Kidney (tissue), 14 donors: ENCODE data around the gene SLC15A1. TPM values are rescaled to one million over a fixed set of nuclear protein-coding genes. Genes with fewer than 3 reads are reported as not detected.

Source experiments
- DNase-seq, 5 donors: peaks; one replicate each; pipeline ENCODE4 v3.0.0-alpha.2; 2013 to 2020
- FAIRE-seq: peaks from 2 replicates; lab custom pipeline; 2012; peaks lifted over from hg19 to GRCh38; lab: Jason Lieb, UNC
- H3K27ac ChIP-seq, 2 donors: one replicate each; pipeline ENCODE4 v1.7.0; 2013; ENCODE audit warnings: low read depth in 2 of 2, low read length in 2 of 2, inconsistent platforms in 1 of 2
- H3K27me3 ChIP-seq: one replicate; pipeline ENCODE4 v1.7.1; 2013; ENCODE audit warnings: low read length, inconsistent platforms; ENCODE audit not compliant: control insufficient read depth, insufficient read depth
- H3K36me3 ChIP-seq, 3 donors: one replicate each; pipeline versions ENCODE4 v1.7.0 to v1.7.1; 2013; ENCODE audit warnings: low read length in 3 of 3, control low read depth in 1 of 3, inconsistent platforms in 1 of 3; ENCODE audit not compliant: insufficient read depth in 3 of 3, control insufficient read depth in 2 of 3
- H3K4me1 ChIP-seq, 3 donors: one replicate each; pipeline versions ENCODE4 v1.7.0 to v1.7.1; 2013; ENCODE audit warnings: low read length in 3 of 3, inconsistent platforms in 1 of 3, low read depth in 1 of 3; ENCODE audit not compliant: control insufficient read depth in 2 of 3, insufficient read depth in 2 of 3
- H3K4me3 ChIP-seq, 3 donors: one replicate each; pipeline versions ENCODE4 v1.7.0 to v1.8.1; 2013; ENCODE audit warnings: low read length in 3 of 3, control low read depth in 1 of 3, inconsistent platforms in 1 of 3
- H3K9ac ChIP-seq, 3 donors: one replicate each; pipeline versions ENCODE4 v1.7.0 to v1.7.1; 2013; ENCODE audit warnings: low read length in 3 of 3, control low read depth in 1 of 3, inconsistent platforms in 1 of 3
- H3K9me3 ChIP-seq, 3 donors: one replicate each; pipeline versions ENCODE4 v1.7.0 to v1.7.1; 2013; ENCODE audit warnings: low read length in 3 of 3, control low read depth in 1 of 3, inconsistent platforms in 1 of 3; ENCODE audit not compliant: control insufficient read depth in 2 of 3, insufficient read depth in 1 of 3
- CTCF ChIP-seq: IDR thresholded peaks from 3 replicates; pipeline ENCODE4 v1.5.1; 2012; ENCODE audit warnings: mild to moderate bottlenecking, moderate library complexity, borderline replicate concordance; ENCODE audit not compliant: insufficient read depth; ENCODE audit errors: extremely low read depth
- intact Hi-C: fragments of 100-400 bp; cut with DNase I; formaldehyde crosslinking; loops from one replicate; pipeline ENCODE4 v1.11.1; 2022
- polyA plus RNA-seq: library from polyadenylated mRNA; stranded (reverse); fragments of 350-450 nt; fragmentation: Illumina TruSeq; extraction: RNeasy Lipid Tissue Mini Kit (QIAGEN cat#74804); gene quantifications from one replicate; pipeline ENCODE4 v1.2.3, GENCODE V29; 2014; ENCODE audit warnings: low read depth, low replicate concordance; ENCODE audit not compliant: insufficient read depth
- total RNA-seq: library from RNA; stranded (reverse); fragmentation: NEBNext Ultra II Directional; extraction: Animal tissue kit (Norgen Biotek cat#: 25700); gene quantifications from one replicate; pipeline ENCODE4 v1.2.1, GENCODE V29; 2021
- donor health status: control.
- donor health status: control.
- donor health status: control.
- donor health status: control.
- donor health status: control.
- donor health status: DM: yes; HTN: yes; CAD: no.
- donor health status: Normal renal cell carcinoma (clear cell type).

SLC15A1 gene
- total and polyA plus RNA-seq, 2 donors from 2014 or later: 5.6 to 10.2 TPM

- H3K4me1 ChIP-seq: no peaks in the 10 kb centered on the region
- FAIRE-seq (no peak), DNase-seq (no peak)
- H3K9me3 ChIP-seq: no peaks in the 10 kb centered on the region
- no peak overlapping the region for H3K4me3 ChIP-seq
- intact Hi-C loops: no loop called here
- no peak for TF ChIP-seq CTCF
- H3K27me3 ChIP-seq: no peaks in the 10 kb centered on the region
- H3K27ac ChIP-seq: no peak overlapping the region
- H3K9ac ChIP-seq: no peak overlapping the region
- H3K36me3 ChIP-seq: peaks cover 0 to 10% (median 10%) of the 10 kb centered on the region in 3 donors
Measured at GRCh38 chr13:98800078-98800477, 47.6 kb upstream of the SLC15A1 start.

GRCh38 chr13:98798849-98799645 is 46.6 kb upstream of the SLC15A1 start:
- Histone ChIP-seq H3K9ac (no peak overlapping the region), H3K9me3 (no peaks in the 10 kb centered on the region), H3K4me1 (no peaks in the 10 kb centered on the region), H3K4me3 (no peak overlapping the region), H3K27ac (no peak overlapping the region), H3K27me3 (no peaks in the 10 kb centered on the region), H3K36me3 (peaks cover 0 to 14% (median 11%) of the 10 kb centered on the region in 3 donors)
- no peak for DNase-seq
- no peak for TF ChIP-seq CTCF
- intact Hi-C loops: no loop called here
- peak; percentile 35 for FAIRE-seq

GRCh38 chr13:98797456-98797855 is 45.0 kb upstream of the SLC15A1 start:
- no peak for DNase-seq
- Histone ChIP-seq H3K27me3 (no peaks in the 10 kb centered on the region), H3K36me3 (peaks cover 0 to 14% (median 10%) of the 10 kb centered on the region in 3 donors), H3K27ac (no peak overlapping the region), H3K9me3 (no peaks in the 10 kb centered on the region), H3K4me3 (no peak overlapping the region), H3K9ac (no peak overlapping the region), H3K4me1 (no peaks in the 10 kb centered on the region)
- intact Hi-C loops: no loop called here
- no peak for FAIRE-seq
- TF ChIP-seq CTCF: no peak
